Colonic mucosa (tissue), 4 donors: Measurements from ENCODE around the gene MAGEA10. TPM values are rescaled to one million over a fixed set of nuclear protein-coding genes. Genes with fewer than 3 reads are reported as not detected.
"Not testable (repeated sequence)": the region's sequence is repeated elsewhere in the genome, so short reads cannot be mapped to it uniquely, and the experiment has no call there.

Experiments
- DNase-seq: peaks from one replicate; pipeline ENCODE4 v3.0.0-alpha.2; 2020
- H3K27ac ChIP-seq: fragments of 200-600 bp; one replicate; pipeline ENCODE4 v1.8.0; 2021
- H3K27me3 ChIP-seq: fragments of 200-600 bp; one replicate; pipeline ENCODE4 v1.8.0; 2021
- H3K36me3 ChIP-seq: fragments of 200-600 bp; one replicate; pipeline ENCODE4 v1.8.0; 2021
- H3K4me1 ChIP-seq: fragments of 200-600 bp; one replicate; pipeline ENCODE4 v1.8.0; 2021; ENCODE audit warnings: mild to moderate bottlenecking
- H3K4me3 ChIP-seq: fragments of 200-600 bp; one replicate; pipeline ENCODE4 v1.8.0; 2021
- H3K9ac ChIP-seq, 2 donors: one replicate each; pipeline ENCODE4 v1.7.0; 2013; ENCODE audit warnings: control low read depth in 2 of 2, low read depth in 2 of 2, low read length in 2 of 2
- H3K9me3 ChIP-seq: fragments of 200-600 bp; one replicate; pipeline ENCODE4 v1.8.0; 2021
- CTCF ChIP-seq: fragments of 200-600 bp; IDR thresholded peaks from one replicate; pipeline ENCODE4 v1.8.0; 2022; ENCODE audit warnings: antibody characterized with exemption, mild to moderate bottlenecking
- intact Hi-C: fragments of 100-400 bp; cut with DNase I; formaldehyde crosslinking; loops from one replicate; pipeline ENCODE4 v1.14.1; 2022
- total RNA-seq, 2 donors: library from RNA; stranded (reverse); fragmentation: NEBNext Ultra II Directional in 1 of 2; extraction: Animal tissue kit (Norgen Biotek cat#: 25700) in 1 of 2; gene quantifications; one replicate each; pipeline ENCODE4 v1.2.1, GENCODE V29; 2021
- donor health status: healthy.
- donor health status: DM: no; HTN: no; CAD: no.
- donor health status: DM: no; HTN: no; CAD: no.

MAGEA10 gene
- total RNA-seq, result not detected

- Histone ChIP-seq H3K36me3 (no peaks in the 10 kb centered on the region), H3K9ac (no peak within 1 kb of the TSS), H3K27ac (no peak within 1 kb of the TSS), H3K4me1 (no peaks in the 10 kb centered on the region), H3K27me3 (no peaks in the 10 kb centered on the region), H3K4me3 (no peak within 1 kb of the TSS), H3K9me3 (no peaks in the 10 kb centered on the region)
- DNase-seq, result no peak
- intact Hi-C loops, result loop anchor here (10.0 kb wide), 1 partner anchor 56 kb away; no protein-coding TSS in a partner anchor
- no peak for TF ChIP-seq CTCF
Observed at GRCh38 chrX:152138388-152138784, at the start of gene MAGEA10. Gene MAGEA10 (minus strand): TSS chrX:152138577. CDS start chrX:152135620, 2,957 bp downstream.

- TF ChIP-seq CTCF, result no peak
- intact Hi-C loops, result no loop called here
- Histone ChIP-seq H3K9ac (no peak overlapping the region), H3K27me3 (no peaks in the 10 kb centered on the region), H3K4me1 (no peaks in the 10 kb centered on the region), H3K4me3 (no peak overlapping the region), H3K36me3 (no peaks in the 10 kb centered on the region), H3K27ac (no peak overlapping the region), H3K9me3 (no peaks in the 10 kb centered on the region)
- no peak for DNase-seq
Observed at GRCh38 chrX:152177497-152178269, 39.3 kb upstream of the MAGEA10 start.

DNA sequence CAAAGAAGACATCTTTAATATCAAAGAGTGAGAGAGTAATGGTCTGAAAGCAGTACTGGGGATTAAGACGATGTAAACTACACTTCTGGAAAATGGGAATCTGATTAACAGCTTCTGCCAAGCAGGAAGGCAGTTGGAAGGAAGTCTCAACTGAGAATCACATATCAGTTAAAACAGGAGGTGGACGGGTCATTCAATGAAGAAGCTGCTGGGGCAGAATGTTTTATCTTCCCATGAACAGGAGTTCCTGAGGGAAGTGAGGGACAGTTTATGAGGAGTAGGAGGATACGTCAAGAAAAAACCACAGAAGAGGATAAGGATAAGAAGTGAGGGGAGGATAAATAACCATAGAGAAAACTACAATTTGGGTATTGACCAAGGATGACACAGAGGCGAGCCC, 38.7 kb upstream of the MAGEA10 start:
- no peak for TF ChIP-seq CTCF
- Histone ChIP-seq H3K36me3 (no peaks in the 10 kb centered on the region), H3K27me3 (no peaks in the 10 kb centered on the region), H3K4me3 (no peak overlapping the region), H3K9me3 (no peaks in the 10 kb centered on the region), H3K4me1 (no peaks in the 10 kb centered on the region), H3K9ac (no peak overlapping the region), H3K27ac (no peak overlapping the region)
- intact Hi-C loops, result no loop called here
- DNase-seq, result no peak

DNA sequence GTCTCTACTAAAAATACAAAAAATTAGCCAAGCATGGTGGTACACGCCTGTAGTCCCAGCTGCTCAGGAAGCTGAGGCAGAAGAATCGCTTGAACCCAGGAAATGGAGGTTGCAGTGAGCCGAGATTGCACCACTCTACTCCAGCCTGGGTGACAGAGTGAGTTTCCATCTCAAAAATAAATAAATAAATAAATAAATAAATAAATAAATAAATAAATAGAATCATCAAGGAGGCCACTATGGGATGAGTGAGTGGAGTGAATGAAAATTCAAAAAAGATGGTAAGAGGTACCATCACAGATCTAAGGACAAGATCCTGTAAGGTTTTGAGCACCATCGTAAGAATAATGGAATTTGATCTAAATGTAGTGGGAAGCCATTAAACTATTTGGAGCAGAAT, 37.5 kb upstream of the MAGEA10 start:
- intact Hi-C loops, H3K9ac ChIP-seq, H3K27ac ChIP-seq: not testable (repeated sequence)

DNA sequence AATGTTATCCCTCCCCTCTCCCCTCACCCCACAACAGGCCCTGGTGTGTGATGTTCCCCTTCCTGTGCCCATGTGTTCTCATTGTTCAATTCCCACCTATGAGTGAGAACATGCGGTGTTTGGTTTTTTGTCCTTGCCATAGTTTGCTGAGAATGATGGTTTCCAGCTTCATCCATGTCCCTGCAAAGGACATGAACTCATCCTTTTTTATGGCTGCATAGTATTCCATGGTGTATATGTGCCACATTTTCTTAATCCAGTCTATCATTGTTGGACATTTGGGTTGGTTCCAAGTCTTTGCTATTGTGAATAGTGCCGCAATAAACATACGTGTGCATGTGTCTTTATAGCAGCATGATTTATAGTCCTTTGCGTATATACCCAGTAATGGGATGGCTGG, 35.5 kb upstream of the MAGEA10 start:
- H3K27ac ChIP-seq, intact Hi-C loops, DNase-seq, H3K9ac ChIP-seq, H3K9me3 ChIP-seq, H3K27me3 ChIP-seq, H3K4me1 ChIP-seq, H3K4me3 ChIP-seq, H3K36me3 ChIP-seq: not testable (repeated sequence)

More for the DNA sequence above, 37.5 kb upstream of the MAGEA10 start:
- not testable (repeated sequence) for DNase-seq, H3K4me1 ChIP-seq, H3K9me3 ChIP-seq, H3K27me3 ChIP-seq, H3K4me3 ChIP-seq, H3K36me3 ChIP-seq

- H3K36me3 ChIP-seq, result no peaks in the 10 kb centered on the region
- DNase-seq, result no peak
- intact Hi-C loops, result no loop called here
- H3K27ac ChIP-seq, result no peak overlapping the region
- no peaks in the 10 kb centered on the region for H3K9me3 ChIP-seq
- no peak overlapping the region for H3K9ac ChIP-seq
- H3K27me3 ChIP-seq, result no peaks in the 10 kb centered on the region
- no peaks in the 10 kb centered on the region for H3K4me1 ChIP-seq
- TF ChIP-seq CTCF, result no peak
- H3K4me3 ChIP-seq, result no peak overlapping the region
Observed at GRCh38 chrX:152170621-152171020, 32.2 kb upstream of the MAGEA10 start.
